PFSK-1 (cell line): ENCODE data around the gene DGLUCY.

ENCODE experiments used
- FOXP2 ChIP-seq: optimal IDR thresholded peaks from 2 replicates; pipeline ENCODE3; 2011; ENCODE audit warnings: borderline replicate concordance, control low read depth, inconsistent platforms; ENCODE audit not compliant: insufficient read depth; ENCODE audit errors: extremely low read length, extremely low read depth
- POLR2AphosphoS5 ChIP-seq: IDR thresholded peaks from 2 replicates; pipeline ENCODE4 v1.6.1; 2012; ENCODE audit warnings: low read depth, mild to moderate bottlenecking, control low read depth, low read length, moderate library complexity
- SIN3A ChIP-seq: IDR thresholded peaks from 2 replicates; pipeline ENCODE4 v1.6.1; 2012; ENCODE audit warnings: mild to moderate bottlenecking, low read length, moderate library complexity, borderline replicate concordance; ENCODE audit not compliant: insufficient read depth
- TAF1 ChIP-seq: IDR thresholded peaks from 2 replicates; pipeline ENCODE4 v1.6.1; 2012; ENCODE audit warnings: low read length, control low read depth, borderline replicate concordance; ENCODE audit not compliant: insufficient read depth
- TF ChIP-seq, protein P1 (sequence below), 2 experiments: IDR thresholded peaks; 2 replicates each; pipeline versions ENCODE4 v1.6.1 to v1.8.0; 2011 to 2012; ENCODE audit warnings: low read depth in 2 of 2, low read length in 2 of 2, control low read depth in 1 of 2, inconsistent platforms in 1 of 2, mild to moderate bottlenecking in 1 of 2, moderate library complexity in 1 of 2; ENCODE audit not compliant: insufficient read depth in 1 of 2

The DGLUCY gene

DNA sequence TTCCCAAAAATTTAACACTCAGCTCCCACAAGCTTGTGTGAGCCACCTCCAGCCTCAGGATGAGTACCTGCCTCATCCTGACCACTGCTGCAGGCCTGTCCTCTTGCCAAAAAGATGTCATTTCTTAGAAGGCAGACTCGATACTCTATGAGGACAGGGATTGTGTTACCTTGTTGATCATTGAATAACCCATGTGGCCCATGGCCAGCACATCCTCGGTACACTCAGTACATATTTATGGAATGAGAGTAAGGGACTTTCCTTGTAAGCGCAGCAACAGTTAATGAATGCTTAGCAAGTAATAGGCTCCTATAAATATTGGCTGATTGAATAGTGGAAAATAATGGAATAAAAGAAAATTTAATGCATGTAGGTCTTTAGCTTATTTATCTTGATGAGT lies 15.3 kb upstream of the DGLUCY start:
- TF ChIP-seq POLR2AphosphoS5 (no peak), TAF1 (no peak), SIN3A (no peak), FOXP2 (no peak)
- TF ChIP-seq, protein P1, sequence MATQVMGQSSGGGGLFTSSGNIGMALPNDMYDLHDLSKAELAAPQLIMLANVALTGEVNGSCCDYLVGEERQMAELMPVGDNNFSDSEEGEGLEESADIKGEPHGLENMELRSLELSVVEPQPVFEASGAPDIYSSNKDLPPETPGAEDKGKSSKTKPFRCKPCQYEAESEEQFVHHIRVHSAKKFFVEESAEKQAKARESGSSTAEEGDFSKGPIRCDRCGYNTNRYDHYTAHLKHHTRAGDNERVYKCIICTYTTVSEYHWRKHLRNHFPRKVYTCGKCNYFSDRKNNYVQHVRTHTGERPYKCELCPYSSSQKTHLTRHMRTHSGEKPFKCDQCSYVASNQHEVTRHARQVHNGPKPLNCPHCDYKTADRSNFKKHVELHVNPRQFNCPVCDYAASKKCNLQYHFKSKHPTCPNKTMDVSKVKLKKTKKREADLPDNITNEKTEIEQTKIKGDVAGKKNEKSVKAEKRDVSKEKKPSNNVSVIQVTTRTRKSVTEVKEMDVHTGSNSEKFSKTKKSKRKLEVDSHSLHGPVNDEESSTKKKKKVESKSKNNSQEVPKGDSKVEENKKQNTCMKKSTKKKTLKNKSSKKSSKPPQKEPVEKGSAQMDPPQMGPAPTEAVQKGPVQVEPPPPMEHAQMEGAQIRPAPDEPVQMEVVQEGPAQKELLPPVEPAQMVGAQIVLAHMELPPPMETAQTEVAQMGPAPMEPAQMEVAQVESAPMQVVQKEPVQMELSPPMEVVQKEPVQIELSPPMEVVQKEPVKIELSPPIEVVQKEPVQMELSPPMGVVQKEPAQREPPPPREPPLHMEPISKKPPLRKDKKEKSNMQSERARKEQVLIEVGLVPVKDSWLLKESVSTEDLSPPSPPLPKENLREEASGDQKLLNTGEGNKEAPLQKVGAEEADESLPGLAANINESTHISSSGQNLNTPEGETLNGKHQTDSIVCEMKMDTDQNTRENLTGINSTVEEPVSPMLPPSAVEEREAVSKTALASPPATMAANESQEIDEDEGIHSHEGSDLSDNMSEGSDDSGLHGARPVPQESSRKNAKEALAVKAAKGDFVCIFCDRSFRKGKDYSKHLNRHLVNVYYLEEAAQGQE (IDR thresholded peaks at IDR 0.05; ENCODE audit: insufficient read depth in 1 of 2, low read depth in 2 of 2, low read length in 2 of 2): no peak

DNA sequence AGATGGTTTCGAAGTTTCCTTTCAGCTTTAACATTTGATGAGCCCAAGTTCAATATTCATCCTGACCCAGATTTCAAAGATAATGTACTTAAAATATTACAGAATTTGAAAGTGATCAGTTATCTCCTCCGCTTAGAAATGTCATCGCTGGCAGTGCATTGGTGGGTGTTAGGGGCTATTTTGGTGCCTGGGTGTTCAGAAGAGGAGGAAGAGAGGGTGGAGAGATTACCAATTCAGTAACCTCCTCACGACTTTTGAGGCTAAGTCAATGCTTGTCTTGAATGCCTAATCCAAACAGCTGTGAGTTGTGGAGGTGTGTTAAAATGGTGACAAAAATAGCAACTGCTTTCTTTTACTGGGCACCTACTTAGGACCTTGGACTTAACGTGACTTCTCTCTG lies 13.8 kb upstream of the DGLUCY start:
- TF ChIP-seq FOXP2 (no peak), POLR2AphosphoS5 (no peak), SIN3A (no peak), TAF1 (no peak)
- TF ChIP-seq, protein P1 (IDR thresholded peaks at IDR 0.05; ENCODE audit: insufficient read depth in 1 of 2, low read depth in 2 of 2, low read length in 2 of 2): no peak

DNA sequence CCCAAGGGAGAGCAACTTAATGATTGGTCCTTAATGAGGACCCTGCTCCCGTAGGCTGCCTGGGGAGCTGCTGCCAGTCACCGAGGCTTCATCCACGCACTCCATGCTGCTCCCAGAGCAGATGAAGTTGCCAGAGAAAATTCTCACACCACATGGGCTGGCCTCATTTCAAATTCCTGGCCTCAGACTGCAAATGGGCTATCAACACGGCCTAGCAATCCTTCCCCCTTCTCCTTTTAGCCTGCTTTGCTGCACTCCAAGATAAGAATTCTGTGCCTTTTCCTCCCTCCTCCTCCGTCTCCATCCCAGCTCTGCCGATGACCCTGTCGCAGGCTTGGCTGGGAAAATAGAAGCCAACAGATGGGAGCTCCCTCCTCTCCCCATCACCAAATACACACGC lies 10.8 kb upstream of the DGLUCY start:
- TF ChIP-seq, protein P1 (IDR thresholded peaks at IDR 0.05; ENCODE audit: insufficient read depth in 1 of 2, low read depth in 2 of 2, low read length in 2 of 2): no peak
- TF ChIP-seq FOXP2 (no peak), POLR2AphosphoS5 (no peak), TAF1 (no peak), SIN3A (no peak)

DNA sequence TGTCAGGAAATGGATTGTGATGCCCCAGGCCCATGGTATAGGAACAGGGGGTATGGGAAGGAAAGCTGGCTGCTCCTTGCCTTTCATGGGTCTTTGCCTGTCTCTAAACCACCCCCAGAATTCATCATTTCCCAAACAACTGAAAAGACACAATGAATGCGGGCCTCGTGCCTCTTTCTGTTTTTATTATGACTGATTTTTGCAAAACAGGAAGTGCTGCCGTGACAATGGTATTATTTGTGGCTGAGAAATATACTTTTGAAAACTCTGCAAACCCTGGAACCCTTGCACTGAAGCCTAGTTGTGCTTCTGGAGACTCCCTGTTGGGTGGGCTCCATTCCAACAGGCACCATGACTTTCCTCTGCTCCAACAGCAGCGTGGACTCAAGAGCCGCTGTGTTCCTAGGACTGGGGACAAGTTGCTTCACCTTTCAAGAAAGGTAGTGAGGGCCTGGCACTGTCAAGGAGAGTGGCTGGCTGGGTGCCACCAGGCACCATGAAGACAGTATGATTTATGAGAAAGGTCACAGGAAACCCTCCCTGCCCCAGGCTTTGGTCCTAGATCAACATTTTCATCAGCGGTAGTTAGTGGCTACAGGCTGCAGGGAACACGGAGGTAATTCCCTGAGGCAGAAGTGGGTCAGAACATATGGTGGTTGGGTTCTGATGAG lies 4.8 kb upstream of the DGLUCY start:
- TF ChIP-seq SIN3A: no peak
- TF ChIP-seq TAF1: no peak
- no peak for TF ChIP-seq FOXP2
- no peak for TF ChIP-seq POLR2AphosphoS5
- TF ChIP-seq, protein P1 (IDR thresholded peaks at IDR 0.05; ENCODE audit: insufficient read depth in 1 of 2, low read depth in 2 of 2, low read length in 2 of 2): no peak

DNA sequence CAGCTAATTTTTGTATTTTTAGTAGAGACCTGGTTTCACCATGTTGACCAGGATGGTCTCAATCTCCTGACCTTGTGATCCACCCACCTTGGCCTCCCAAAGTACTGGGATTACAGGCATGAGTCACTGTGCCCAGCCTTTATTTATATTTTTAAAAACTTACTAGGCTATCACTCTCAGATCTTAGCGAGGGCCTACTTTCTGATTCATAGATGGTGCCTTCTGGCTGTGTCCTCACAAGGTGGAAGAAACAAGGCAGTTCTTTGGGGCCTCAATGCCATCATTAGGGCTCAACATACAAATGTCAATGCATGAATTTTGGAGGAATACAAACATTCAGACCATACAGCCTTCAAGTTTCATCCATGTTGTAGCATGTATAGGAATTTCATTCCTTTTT lies 2.4 kb upstream of the DGLUCY start:
- TF ChIP-seq POLR2AphosphoS5 (no peak), TAF1 (no peak), FOXP2 (no peak), SIN3A (no peak)
- TF ChIP-seq, protein P1 (IDR thresholded peaks at IDR 0.05; ENCODE audit: insufficient read depth in 1 of 2, low read depth in 2 of 2, low read length in 2 of 2): no peak
